Cardiac septum (tissue), 1 donor: ENCODE measurements around the gene NFIC. TPM values are rescaled to one million over a fixed set of nuclear protein-coding genes. Genes with fewer than 3 reads are reported as not detected.

Experiments used
- DNase-seq: peaks from one replicate; pipeline ENCODE4 v3.0.0-alpha.2; 2020; ENCODE audit warnings: low spot score
- intact Hi-C: fragments of 100-400 bp; cut with DNase I; formaldehyde crosslinking; loops from one replicate; pipeline ENCODE4 v1.14.0; 2022
- total RNA-seq: library from RNA; stranded (reverse); fragmentation: NEBNext Ultra II Directional; extraction: Animal tissue kit (Norgen Biotek cat#: 25700); gene quantifications from one replicate; pipeline ENCODE4 v1.2.1, GENCODE V29; 2021
- donor health status: DM: no; HTN: no; CAD: no.

The NFIC gene
- total RNA-seq, 1 donor from 2014 or later: 178 TPM

DNA sequence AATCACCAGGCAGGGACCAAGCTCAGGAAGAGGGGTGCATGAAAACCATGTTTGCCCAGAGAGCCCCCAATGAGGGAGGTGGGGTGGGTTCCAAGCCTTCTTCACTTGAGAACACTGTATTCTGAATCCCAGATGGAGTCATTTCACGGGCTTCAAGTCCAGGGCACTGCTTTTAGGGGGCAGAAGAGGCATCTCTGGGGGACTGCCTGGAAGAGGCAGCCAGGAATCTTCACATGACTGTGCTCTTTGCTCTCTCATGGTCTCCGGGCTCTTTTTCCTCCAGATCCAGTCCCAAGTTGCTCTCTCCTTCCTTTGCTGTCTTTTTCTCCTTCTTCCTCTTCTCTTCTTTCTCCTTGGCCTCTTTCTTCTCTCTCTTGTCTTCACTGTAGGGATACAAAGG is 108.2 kb downstream of the NFIC start:
- intact Hi-C loops: loop anchor here (5.0 kb wide), 1 partner anchor 42 kb away; no protein-coding TSS in a partner anchor

DNA sequence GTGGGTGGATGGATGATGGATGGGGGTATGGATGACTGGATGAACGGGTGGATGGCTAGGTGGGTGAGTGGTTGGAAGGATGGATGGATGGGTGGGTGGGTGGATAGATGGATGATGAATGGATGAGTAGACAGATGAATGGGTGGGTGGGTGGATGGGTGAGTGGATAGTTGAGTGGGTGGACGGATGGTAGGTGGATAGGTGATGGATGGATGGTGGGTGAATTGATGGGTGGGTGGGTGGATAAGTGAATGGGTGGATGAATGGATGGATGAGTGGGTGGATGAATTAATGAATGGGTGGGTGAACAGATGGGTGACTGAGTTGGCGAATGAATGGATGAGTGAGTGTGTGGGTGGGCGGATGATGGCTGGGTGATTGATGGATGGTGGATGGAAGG is 109.1 kb downstream of the NFIC start:
- DNase-seq: no peak
- intact Hi-C loops: no loop called here

More for the DNA sequence above, 108.2 kb downstream of the NFIC start:
- no peak for DNase-seq

DNA sequence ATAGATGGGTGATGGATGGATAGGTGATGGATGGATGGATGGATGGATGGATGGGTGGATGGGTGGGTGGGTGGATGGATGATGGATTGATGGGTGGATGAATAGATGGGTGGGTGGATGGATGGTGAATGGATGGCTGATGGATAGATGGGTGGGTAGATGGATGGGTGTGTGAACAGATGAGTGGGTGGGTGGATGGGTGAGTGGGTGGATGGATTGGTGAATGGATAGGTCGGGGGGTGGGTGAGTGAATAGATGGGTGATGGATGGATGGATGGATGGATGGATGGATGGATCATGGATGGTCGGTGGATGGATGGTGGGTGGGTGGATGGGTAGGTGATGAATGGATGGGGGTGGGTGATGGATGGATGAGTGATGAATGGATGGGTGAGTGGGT is 110.4 kb downstream of the NFIC start:
- intact Hi-C loops: no loop called here
- DNase-seq: no peak

DNA sequence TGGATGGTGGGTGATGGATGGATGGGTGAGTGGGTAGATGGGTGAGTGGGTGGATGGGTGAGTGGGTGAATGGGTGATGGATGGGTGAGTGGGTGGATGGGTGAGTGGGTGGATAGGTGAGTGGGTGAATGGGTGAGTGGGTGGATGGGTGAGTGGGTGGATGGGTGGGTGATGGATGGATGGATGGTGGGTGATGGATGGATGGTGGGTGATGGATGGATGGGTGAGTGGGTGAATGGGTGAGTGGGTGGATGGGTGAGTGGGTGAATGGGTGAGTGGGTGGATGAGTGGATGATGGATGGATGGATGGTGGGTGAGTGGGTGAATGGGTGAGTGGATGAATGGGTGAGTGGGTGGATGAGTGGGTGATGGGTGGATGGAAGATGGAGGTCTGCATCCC is 111.1 kb downstream of the NFIC start:
- DNase-seq: no peak
- intact Hi-C loops: no loop called here

DNA sequence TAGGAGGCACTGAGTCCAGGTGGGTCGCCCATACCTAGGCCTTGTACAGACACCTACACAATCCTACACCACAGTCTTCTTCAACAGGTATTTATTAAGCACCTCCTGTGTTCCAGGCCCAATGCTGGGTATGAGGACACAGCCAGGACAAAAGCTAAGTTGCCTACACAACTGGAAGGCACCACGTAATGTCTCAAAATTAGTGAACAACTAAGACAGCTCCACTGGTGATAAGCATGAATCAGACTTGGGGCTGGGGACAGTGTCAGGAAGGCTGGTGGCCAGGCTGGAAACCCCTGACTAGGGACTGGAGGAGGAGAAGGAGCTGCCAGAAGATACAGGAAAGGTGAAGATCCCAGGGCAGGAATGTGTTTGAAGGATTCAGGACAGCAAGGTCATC is 111.6 kb downstream of the NFIC start:
- intact Hi-C loops: no loop called here
- DNase-seq: no peak

DNA sequence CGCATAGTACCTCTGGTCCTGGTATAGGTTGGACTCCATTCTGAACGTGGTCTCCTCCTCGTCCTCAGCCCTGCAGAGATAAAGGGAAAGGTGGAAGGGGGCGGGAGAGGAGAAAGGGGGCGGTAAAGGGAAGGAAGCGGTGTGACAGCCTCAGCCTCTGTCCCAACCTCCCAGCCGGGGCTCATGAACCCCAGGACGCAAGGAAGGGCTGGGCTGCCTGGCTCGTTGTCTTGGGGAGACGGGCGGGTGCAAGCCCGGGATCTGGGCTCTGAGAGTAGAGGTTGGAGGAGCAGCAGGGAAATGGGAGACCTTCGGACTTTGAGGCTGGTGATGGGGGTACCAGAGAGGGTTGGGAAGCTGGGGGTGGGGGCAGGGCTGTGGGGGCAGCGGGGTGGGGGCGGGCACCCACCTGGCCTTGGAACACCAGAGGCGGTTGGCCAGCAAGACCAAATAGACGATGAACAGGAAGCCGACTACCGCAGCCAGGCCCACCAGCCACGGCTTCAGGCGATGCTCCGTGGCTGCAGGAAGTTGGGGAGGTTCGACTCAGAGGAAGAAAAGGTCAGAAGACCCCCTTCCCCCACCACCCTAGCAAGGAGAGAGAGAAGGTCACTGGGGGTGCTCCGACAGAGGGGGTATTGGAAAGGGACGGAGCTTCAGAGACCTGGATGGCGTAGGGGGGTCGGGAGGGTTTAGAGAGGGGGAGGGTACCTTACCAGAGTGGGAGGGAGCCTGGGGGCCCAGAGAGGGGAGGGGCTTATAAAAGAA is 112.2 kb downstream of the NFIC start:
- intact Hi-C loops: no loop called here
- DNase-seq: no peak

DNA sequence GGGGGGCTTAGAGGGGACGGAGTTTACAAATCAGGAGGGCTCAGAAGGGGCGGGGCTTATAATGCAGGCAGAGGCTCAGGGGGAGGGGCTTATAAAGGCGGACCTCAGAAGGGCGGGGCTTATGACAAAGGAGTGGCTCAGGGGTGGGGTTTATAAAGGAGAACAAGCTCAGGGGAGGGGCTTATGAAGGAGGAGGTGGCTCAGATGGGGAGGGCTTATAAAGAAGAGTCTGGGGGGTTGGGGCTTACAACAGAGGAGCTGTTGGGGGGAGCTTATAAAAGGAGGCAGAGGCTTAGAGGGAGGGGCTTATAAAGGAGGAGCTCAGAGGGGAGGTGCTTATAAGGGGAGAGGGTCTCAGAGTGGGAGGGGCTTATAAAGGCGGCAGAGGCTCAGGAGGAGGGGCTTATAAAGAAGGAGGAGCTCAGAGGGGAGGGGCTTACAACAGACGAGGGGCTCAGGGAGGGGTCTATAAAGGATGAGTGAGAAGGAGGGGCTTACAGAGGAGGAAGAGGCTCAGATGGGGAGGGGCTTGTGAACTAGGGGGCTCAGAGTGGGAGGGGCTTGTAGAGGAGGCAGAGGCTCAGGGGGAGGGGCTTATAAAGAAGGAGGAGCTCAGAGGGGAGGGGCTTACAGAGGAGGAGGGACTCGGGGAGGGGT is 112.9 kb downstream of the NFIC start:
- no peak for DNase-seq
- intact Hi-C loops: no loop called here

DNA sequence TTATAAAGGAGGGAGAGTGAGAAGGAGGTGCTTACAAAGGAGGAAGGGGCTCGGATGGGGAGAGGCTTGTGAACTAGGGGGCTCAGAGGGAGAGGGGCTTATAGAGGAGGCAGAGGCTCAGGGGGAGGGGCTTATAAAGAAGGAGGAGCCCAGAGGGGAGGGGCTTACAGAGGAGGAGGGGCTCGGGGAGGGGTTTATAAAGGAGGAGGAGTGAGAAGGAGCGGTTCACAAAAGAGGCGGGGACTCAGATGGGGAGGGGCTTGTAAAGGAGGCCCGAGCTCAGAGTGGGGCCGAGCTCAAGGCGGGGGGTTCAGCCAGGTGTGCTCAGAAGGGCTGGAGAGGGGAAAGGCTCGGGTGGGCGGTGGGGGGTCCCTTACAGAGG is 113.4 kb downstream of the NFIC start:
- intact Hi-C loops: no loop called here
- no peak for DNase-seq

DNA sequence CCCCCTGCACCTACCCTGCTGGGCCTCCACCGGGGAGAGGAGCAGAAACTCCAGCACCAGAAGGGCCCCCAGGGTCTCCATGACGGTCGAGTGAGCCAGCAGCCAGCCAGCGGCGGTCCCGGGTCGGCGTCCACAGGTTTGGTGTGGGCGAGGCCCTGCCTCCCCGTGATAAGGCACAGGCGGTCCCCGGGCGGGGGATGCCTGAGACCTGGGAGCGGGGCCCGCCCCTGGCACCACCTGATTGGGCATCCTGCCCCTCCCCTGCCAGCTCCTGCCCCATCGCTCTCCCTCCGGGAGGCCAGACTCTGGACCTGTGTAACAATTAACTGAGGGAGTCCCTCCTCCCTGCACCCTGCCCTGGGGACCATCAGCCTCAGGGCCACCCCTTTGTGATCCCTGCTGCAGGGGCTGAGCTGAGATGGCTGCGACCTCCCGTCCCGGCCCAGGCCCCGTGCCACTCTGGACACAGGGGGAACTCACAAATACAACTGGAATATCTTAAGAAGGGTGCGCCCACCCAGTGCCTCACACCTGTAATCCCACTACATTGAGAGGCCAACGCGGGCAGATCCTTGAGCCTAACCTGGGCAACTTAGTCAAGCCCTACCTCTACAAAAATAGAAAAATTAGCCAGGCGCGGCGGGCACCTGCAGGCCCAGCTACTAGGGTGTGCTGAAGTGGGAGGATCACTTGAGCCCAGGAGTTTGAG is 114.2 kb downstream of the NFIC start, which contains the start of gene SMIM24:
TSS of gene SMIM24 (minus strand) at position 143 of the 709 bp plus-strand sequence. CDS start at position 81, 62 bp downstream.
- DNase-seq: no peak
- intact Hi-C loops: no loop called here

DNA sequence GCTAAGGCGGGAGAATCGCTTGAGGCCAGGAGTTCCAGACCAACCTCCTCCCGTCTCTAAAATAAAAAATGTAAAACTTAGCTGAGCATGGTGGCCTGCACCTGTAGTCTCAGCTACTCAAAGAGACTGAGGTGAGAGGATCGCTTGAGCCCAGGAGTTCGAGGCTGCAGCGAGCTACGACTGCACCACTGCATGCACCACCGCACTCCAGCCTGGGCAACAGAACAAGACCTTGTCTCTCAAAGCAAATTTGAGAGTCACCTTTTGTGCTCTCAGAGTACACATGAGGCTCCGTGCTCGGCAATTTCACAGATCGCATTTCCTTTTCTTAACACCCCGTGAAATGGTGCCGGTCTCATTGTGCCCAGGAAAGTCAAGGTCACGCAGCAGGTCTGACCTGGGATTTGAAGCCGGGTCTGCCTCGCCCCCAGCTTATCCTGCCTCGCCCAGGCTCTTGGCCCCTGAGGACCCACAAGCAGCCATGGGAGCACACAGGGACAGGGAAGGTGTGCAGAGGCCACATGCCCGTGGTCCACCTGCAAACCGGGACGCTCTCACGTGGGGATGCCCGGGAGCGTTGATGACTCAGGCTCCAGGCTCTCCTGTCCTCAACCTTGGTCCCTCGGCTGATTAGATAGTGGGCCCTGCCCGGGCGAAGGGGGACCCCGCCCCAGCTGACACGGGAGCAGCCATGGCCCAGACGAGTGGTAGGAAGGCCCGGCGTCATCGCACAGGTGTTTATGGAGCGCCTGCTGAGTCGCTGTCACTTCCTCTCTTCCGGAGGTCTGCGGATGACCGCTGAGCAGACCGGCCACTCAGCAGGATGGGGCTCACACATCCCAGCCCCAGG is 115.1 kb downstream of the NFIC start:
- intact Hi-C loops: no loop called here

DNA sequence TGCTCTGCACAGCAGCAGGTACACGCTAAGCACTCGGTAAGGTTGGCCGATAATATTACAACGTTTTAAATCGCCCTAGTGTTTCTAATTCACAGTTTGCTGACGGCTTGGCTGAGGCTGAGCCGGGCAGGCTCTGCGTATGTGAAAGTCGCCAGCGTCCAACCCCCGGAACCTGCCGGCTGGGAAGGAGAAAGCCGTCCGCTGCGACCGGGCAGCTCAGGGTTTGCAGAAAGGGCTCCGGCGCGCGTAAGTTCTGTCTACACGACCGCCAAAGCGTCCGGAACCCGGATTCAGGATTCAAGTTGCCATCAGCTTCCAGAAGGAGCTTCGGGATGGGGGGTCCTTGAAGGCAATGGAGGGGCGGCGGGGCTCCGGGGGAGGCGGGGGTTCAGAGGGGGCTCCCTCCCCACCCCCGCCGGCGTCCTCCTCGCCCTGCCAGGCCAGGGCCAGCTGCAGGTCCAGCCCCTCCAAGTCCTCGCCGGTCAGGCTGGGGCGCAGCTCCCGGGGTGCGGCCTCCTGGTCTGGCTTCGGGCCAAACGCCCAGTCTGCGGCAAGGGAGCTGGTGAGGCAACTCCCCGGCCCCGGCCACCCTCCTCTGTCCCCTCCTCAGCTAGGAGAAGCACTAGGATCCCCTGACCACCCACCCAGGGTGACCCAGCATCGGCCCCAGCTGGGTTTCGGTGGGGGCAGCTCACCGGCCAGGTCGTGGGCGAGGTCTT is 116.3 kb downstream of the NFIC start:
- intact Hi-C loops: no loop called here
- DNase-seq: no peak

More for the DNA sequence above, 115.1 kb downstream of the NFIC start:
- no peak for DNase-seq

DNA sequence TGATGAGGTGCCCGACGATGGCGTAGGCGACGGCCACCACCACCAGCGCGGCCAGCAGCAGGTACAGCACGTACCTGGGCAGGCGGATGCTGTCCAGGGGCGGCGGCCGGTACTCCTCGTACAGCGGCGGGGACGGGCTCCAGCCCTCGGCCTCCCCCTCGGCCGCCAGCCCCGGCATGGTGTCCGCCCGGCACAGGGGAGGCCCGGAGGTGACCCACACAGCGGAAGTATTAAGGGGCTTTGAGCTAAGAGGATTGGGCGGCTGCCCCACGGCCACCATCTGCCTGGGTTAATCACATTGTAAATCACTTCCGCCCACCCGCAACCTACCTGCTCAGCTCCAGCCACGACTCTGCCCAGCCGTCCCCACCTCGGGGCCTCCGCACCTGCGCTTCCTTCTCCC is 116.8 kb downstream of the NFIC start, which contains the start of gene SMIM44:
TSS of gene SMIM44 (minus strand) at position 216 of the 403 bp plus-strand sequence. CDS start at position 178, 38 bp downstream.
- no peak for DNase-seq
- intact Hi-C loops: no loop called here

DNA sequence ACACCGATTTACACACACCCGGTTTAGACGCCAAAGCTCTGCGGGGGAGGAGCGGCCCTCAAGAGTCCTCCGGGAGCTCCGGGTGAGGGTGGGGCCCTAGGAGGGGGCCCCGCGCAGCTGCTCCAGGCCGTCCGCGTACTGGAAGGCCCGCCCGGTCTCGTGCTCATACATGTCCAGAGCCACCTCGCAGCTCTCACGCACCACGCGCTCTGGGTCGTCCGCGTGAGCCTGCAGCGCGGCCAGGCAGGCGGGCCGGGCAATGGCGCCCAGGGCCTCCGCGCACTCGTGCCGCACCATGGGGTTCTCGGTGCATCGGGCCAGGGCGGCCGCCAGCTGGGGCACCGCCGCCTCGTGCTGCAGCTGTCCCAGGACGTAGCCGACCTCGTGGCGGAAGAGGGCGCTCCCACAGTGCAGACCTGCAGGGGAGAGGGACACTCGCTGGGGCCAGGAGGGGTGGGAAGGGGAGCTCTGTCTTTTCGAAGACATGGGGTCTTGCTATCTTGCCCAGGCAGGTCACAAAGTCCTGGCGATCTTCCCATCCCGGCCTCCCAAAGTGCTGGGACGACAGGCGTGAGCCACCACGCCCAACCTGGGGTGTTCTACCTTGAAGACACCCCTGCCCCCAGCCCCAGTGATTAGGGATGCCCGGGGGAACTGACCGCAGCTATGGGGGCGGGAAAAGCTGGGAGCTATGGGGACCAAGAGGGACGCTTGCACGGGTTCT is 125.2 kb downstream of the NFIC start:
- DNase-seq: no peak
- intact Hi-C loops: no loop called here

DNA sequence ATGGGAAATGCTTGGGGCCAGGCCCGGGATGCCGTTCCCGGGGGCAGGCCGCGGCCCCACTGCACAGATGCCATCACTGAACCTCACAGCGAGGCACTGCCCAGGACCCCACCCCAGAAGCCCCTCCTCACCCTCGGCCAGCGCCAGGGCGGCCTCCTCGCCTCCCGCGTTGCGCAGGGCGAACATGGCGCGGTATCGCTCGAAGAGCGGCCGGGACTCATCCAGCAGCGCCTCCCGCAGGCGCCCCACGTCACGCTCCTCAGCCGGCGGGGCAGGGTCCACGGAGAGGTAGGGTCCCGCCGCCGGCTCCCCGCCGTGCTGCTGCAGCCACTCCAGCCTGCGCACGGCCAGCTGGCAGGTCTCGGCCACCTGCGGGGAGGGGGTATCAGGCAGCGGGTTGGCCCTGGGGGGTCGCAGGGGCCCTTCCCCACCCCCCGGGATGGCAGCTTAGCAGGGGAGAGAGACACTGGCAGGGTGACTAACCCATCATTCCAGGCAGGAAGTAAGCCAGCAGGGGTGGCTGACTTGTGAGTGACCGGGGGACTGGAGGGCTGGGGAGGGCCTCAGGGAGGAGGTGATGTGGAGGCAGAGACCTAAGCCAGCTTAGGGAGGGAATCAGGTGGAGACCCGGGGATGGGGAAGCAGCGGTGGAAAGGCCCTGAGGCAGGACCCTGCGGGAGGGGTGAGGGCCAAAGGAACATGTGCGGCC is 125.9 kb downstream of the NFIC start:
- intact Hi-C loops: no loop called here
- no peak for DNase-seq

DNA sequence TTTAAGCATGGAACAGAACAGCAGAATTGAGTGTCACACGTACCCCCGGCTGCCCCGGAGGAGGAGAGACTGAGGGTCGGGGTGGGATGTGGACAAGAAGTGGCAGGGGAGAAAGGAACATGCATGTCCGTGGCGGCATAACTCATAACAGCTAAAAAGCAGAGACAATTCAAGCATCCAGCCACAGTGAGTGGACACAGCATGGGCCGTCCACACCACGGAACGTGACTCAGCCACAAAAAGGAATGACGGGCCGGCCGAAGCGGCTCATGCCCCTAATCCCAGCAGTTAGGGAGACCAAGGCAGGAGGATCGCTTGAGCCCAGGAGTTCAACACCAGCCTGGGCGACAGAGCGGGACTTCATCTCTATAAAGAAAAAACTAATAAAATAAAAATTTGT is 126.5 kb downstream of the NFIC start:
- intact Hi-C loops: no loop called here
- DNase-seq: no peak

DNA sequence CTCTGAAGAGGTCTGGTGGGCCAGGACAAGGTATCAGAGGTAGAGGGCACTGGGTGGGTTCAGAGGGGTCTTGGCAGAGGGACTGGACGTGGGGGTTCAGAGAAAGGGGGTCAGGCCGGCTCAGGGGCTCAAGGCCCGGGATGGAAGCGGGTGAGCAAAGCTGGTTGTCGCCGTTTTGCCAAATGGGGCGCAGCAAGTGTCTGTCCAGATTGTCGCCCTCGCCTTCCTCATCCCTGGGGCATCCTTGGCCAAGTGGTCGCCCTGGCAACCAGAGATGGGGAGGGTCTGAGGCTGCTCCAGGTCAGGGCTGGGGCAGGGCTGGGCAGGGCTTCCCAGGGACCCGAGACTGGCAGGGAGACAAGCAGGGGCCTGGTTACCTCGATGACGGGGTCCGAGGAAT is 127.3 kb downstream of the NFIC start:
- DNase-seq: no peak
- intact Hi-C loops: no loop called here

DNA sequence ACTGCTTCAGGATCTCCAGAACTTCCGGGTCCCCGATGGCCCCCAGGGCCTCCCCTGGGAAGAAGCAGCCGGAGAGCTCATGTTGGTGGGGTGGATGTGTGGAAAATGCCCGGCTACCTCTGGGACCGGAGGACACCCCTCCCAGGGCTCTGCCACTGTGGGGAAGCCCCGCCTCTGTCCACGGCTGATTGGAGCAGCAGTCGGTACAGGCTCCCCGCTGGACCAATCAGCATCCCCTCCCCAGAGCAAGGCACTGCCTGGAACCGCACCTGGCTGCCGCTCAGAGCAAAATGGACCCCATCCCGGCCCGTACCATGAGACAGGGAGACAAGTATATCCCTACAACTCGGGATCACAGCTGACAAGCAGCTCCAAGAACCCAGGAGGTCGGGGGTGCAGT is 127.7 kb downstream of the NFIC start:
- DNase-seq: no peak
- intact Hi-C loops: no loop called here

DNA sequence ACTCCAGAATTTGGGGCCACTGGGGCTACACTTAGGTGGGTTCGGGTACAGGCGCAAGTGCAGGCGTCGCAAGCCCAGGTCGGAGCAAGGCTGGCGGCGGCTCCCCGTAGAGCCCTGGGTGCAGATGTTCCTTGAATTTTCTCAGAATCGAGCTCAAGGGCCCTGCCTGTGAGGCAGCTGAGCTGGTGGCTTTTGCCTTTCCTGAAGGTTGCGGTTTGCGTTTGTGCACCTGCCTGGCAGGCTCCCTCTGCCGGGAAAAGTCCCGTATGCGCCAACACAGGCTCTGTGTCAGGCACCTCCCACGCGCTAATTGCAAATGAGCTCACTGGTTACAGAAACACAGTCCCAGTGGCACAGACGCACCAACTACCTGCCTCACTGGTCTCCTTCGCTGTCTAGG is 128.2 kb downstream of the NFIC start:
- intact Hi-C loops: no loop called here
- DNase-seq: no peak
